PC-3 (cell line): ENCODE measurements around the gene TRIM62. TPM values are rescaled to one million over a fixed set of nuclear protein-coding genes. Genes with fewer than 3 reads are reported as not detected.

Source experiments
- ATAC-seq: fragments of 200-7000 bp; cut with Tn5 transposase; 2 replicates; pipeline ENCODE4 v1.9.1; 2020; ENCODE audit warnings: mild to moderate bottlenecking, moderate library complexity
- BruUV-seq: library from RNA; stranded (reverse); fragments of 400-500 nt; replicated peaks from 2 replicates; lab custom pipeline; 2021; lab: Mats Ljungman, UMichigan
- CTCF ChIA-PET: fragments of 300-600 bp; sonication (Branson Sonifier 250); formaldehyde crosslinking; loops from one replicate; lab custom pipeline; 2022; ENCODE audit warnings: antibody characterized with exemption; lab: Charles Lee
- POLR2A ChIA-PET: fragments of 300-600 bp; sonication (Branson Sonifier 250); formaldehyde crosslinking; loops from one replicate; lab custom pipeline; 2022; ENCODE audit warnings: antibody characterized with exemption; ENCODE audit not compliant: unreplicated experiment; lab: Charles Lee
- DNase-seq: peaks from one replicate; pipeline ENCODE4 v3.0.0-alpha.2; 2015
- H2AFZ ChIP-seq: fragments of 300-600 bp; sonication (generic); 2 replicates; pipeline ENCODE4 v1.6.0; 2016; ENCODE audit warnings: antibody characterized with exemption, low read length
- H3F3A ChIP-seq: fragments of 300-600 bp; sonication (generic); one replicate; pipeline ENCODE4 v1.6.0; 2017; ENCODE audit warnings: antibody characterized with exemption, low read length, control low read depth, mild to moderate bottlenecking; ENCODE audit not compliant: unreplicated experiment
- H3K27ac ChIP-seq: fragments of 300-600 bp; sonication (generic); 2 replicates; pipeline ENCODE4 v1.5.1; 2016; ENCODE audit warnings: mild to moderate bottlenecking, low read length
- H3K27me3 ChIP-seq: fragments of 300-600 bp; sonication (generic); 2 replicates; pipeline ENCODE4 v1.6.1; 2016; ENCODE audit warnings: low read length, mixed read lengths
- H3K36me3 ChIP-seq: fragments of 300-600 bp; sonication (generic); 2 replicates; pipeline ENCODE4 v1.6.1; 2016; ENCODE audit warnings: low read depth, mixed run types, low read length, mixed read lengths
- H3K4me1 ChIP-seq: fragments of 300-600 bp; sonication (generic); 2 replicates; pipeline ENCODE4 v1.5.1; 2016; ENCODE audit warnings: low read length; ENCODE audit not compliant: insufficient read depth
- H3K4me2 ChIP-seq: fragments of 300-600 bp; sonication (generic); 2 replicates; pipeline ENCODE4 v1.6.0; 2016; ENCODE audit warnings: low read length
- H3K4me3 ChIP-seq: fragments of 300-600 bp; sonication (generic); 2 replicates; pipeline ENCODE4 v1.5.1; 2016; ENCODE audit warnings: mild to moderate bottlenecking, low read length, mixed read lengths
- H3K79me2 ChIP-seq: fragments of 300-600 bp; sonication (generic); 2 replicates; pipeline ENCODE4 v1.6.1; 2017; ENCODE audit warnings: low read length, mixed read lengths
- H3K9ac ChIP-seq: fragments of 300-600 bp; sonication (generic); 2 replicates; pipeline ENCODE4 v1.6.0; 2016; ENCODE audit warnings: mild to moderate bottlenecking, low read length
- H3K9me2 ChIP-seq: fragments of 300-600 bp; sonication (generic); replicated peaks from 2 replicates; pipeline ENCODE4 v1.6.1; 2016; ENCODE audit warnings: mixed run types, low read length, mixed read lengths
- H3K9me3 ChIP-seq: fragments of 300-600 bp; sonication (generic); 2 replicates; pipeline ENCODE4 v1.6.1; 2016; ENCODE audit warnings: low read length, mixed read lengths
- H4K20me1 ChIP-seq: fragments of 300-600 bp; sonication (generic); 2 replicates; pipeline ENCODE4 v1.6.1; 2016; ENCODE audit warnings: low read length, mixed read lengths
- EZH2 ChIP-seq: fragments of 300-600 bp; sonication (generic); IDR thresholded peaks from one replicate; pipeline ENCODE4 v1.6.1; 2017; ENCODE audit warnings: antibody characterized with exemption, mild to moderate bottlenecking, low read length; ENCODE audit not compliant: unreplicated experiment
- EZH2phosphoT487 ChIP-seq: fragments of 300-600 bp; sonication (generic); IDR thresholded peaks from 2 replicates; pipeline ENCODE4 v1.6.1; 2018; ENCODE audit warnings: mild to moderate bottlenecking, antibody characterized with exemption, low read length, borderline replicate concordance
- intact Hi-C: fragments of 100-400 bp; cut with micrococcal nuclease; formaldehyde crosslinking; loops from 2 replicates; pipeline ENCODE4 v1.9.0; 2023
- total RNA-seq: library from RNA; depleted of rRNA; stranded (reverse); fragments of >200 nt; gene quantifications from 2 replicates; pipeline ENCODE4 v1.2.3, GENCODE V29; 2014; rRNA removed
- TF ChIP-seq, protein P1 (sequence below): fragments of 300-600 bp; sonication (generic); conservative IDR thresholded peaks from 2 replicates; pipeline ENCODE4 v1.5.1; 2017; ENCODE audit warnings: antibody characterized with exemption, low read depth, mild to moderate bottlenecking, low read length

Gene TRIM62
- total RNA-seq, 1 experiment from 2014 or later, result 3.9 TPM

DNA sequence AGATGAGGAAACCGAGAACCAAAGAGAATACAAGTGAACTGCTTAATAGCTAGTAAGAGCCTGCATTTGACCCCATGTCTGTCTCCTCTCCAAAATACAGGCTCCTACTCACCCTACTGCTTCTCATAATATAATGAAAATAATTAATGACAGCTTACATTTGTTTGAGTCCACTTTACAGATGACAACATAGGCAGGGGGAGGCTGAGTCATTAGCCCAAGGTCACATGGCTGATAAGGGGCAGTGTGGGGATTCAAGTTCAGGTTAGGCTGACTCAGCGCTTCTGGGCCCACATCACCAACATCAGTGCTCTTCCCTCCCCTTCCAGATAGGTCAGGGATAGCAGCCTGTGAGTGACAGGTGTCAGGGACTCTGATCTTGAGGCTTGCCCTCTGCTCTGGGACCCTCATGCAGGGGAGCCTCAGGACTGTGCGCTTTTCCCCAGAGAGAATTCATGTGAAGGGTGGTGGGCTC lies 84.7 kb downstream of the TRIM62 start:
- TF ChIP-seq EZH2 (no peak), EZH2phosphoT487 (no peak)
- TF ChIP-seq, protein P1, sequence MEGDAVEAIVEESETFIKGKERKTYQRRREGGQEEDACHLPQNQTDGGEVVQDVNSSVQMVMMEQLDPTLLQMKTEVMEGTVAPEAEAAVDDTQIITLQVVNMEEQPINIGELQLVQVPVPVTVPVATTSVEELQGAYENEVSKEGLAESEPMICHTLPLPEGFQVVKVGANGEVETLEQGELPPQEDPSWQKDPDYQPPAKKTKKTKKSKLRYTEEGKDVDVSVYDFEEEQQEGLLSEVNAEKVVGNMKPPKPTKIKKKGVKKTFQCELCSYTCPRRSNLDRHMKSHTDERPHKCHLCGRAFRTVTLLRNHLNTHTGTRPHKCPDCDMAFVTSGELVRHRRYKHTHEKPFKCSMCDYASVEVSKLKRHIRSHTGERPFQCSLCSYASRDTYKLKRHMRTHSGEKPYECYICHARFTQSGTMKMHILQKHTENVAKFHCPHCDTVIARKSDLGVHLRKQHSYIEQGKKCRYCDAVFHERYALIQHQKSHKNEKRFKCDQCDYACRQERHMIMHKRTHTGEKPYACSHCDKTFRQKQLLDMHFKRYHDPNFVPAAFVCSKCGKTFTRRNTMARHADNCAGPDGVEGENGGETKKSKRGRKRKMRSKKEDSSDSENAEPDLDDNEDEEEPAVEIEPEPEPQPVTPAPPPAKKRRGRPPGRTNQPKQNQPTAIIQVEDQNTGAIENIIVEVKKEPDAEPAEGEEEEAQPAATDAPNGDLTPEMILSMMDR, result no peak
- ATAC-seq (no peak), DNase-seq (no peak)
- BruUV-seq, result no TSS peak
- intact Hi-C loops, result no loop called here
- H2AFZ ChIP-seq, result no peak overlapping the region
- H3K4me3 ChIP-seq, result no peak overlapping the region
- ChIA-PET POLR2A (no interaction called here), CTCF (interaction anchor here (0.7 kb wide), 1 partner anchor 127 kb away, joined by 4 read pairs; no protein-coding TSS in a partner anchor)
- peaks cover 6% of the 10 kb centered on the region; the same call in 1 of the 2 replicates for H3K36me3 ChIP-seq
- no peak overlapping the region for H3K9ac ChIP-seq
- no peaks in the 10 kb centered on the region for H3K79me2 ChIP-seq
- H3K27ac ChIP-seq, result no peak overlapping the region
- H3K4me2 ChIP-seq, result no peak overlapping the region
- peaks cover 7% of the 10 kb centered on the region for H3F3A ChIP-seq
- H3K9me2 ChIP-seq, result no peaks in the 10 kb centered on the region
- H3K27me3 ChIP-seq, result no peaks in the 10 kb centered on the region
- no peaks in the 10 kb centered on the region for H4K20me1 ChIP-seq
- H3K4me1 ChIP-seq, result peaks cover 22% of the 10 kb centered on the region
- H3K9me3 ChIP-seq, result no peaks in the 10 kb centered on the region

DNA sequence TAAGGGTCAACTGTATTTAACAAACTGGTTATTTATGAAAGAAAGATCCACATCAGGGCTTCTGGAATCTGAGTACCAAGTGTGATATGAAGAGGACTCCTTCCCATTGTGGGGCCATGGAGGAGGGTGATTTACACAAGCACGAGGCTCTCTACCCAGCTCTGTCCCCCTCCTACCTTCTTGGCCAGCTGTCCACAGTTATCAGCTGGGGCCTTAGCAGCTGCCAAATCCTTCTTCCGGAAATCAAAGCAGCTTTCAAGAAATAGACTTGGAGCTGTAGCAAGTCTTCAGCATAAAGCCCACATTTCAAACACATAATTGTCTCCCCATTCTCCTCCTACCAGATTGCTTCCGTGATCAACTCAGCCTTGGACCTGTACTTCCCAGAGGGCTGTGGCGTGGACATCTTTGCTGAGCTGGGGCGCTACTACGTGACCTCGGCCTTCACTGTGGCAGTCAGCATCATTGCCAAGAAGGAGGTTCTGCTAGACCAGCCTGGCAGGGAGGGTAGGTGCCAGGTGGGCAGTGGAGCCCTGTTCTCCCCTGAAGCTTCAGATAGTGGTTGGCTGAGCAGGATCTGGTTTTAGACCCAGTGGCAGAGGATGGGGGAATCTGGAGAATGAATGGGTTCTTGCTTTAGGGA lies 85.4 kb downstream of the TRIM62 start:
- no peak overlapping the region for H3K4me2 ChIP-seq

More for the DNA sequence above, 85.4 kb downstream of the TRIM62 start:
- H3K27ac ChIP-seq, result no peak overlapping the region
- no peak overlapping the region for H2AFZ ChIP-seq
- H4K20me1 ChIP-seq, result no peaks in the 10 kb centered on the region
- no peaks in the 10 kb centered on the region for H3K27me3 ChIP-seq
- DNase-seq (no peak), ATAC-seq (no peak)
- H3K4me3 ChIP-seq, result no peak overlapping the region
- peaks cover 7% of the 10 kb centered on the region for H3F3A ChIP-seq
- H3K9me3 ChIP-seq, result no peaks in the 10 kb centered on the region
- H3K9ac ChIP-seq, result no peak overlapping the region
- intact Hi-C loops, result no loop called here
- ChIA-PET CTCF (interaction anchor here (0.7 kb wide), 1 partner anchor 127 kb away, joined by 4 read pairs; no protein-coding TSS in a partner anchor), POLR2A (no interaction called here)
- no peak for TF ChIP-seq EZH2phosphoT487
- no peaks in the 10 kb centered on the region for H3K79me2 ChIP-seq
- peaks cover 22% of the 10 kb centered on the region for H3K4me1 ChIP-seq
- peaks cover 6% of the 10 kb centered on the region; the same call in 1 of the 2 replicates for H3K36me3 ChIP-seq
- BruUV-seq, result no TSS peak
- no peaks in the 10 kb centered on the region for H3K9me2 ChIP-seq

Other genes starting within 250 kb of the TRIM62 start
- gene RNF19B, start 217.2 kb downstream of the TRIM62 start, total RNA-seq, result 17.9 and 21.3 TPM in 2 replicates
- 213 and 236 TPM in 2 replicates for gene AK2, start 145.2 kb downstream of the TRIM62 start, total RNA-seq
- 2.2 and 3.3 TPM in 2 replicates for gene AZIN2, start 100.9 kb downstream of the TRIM62 start, total RNA-seq
- 10.8 and 17.0 TPM in 2 replicates for gene ZNF362, start 74.4 kb upstream of the TRIM62 start, total RNA-seq
- 0.58 TPM in 1 of 2 replicates, not detected in the other for gene A3GALT2, start 139.1 kb upstream of the TRIM62 start, total RNA-seq
- gene PHC2, start 249.1 kb upstream of the TRIM62 start, total RNA-seq, result 125 and 134 TPM in 2 replicates